Upper lobe of left lung (tissue), 6 donors: ENCODE results near the gene TMEM267. TPM values are rescaled to one million over a fixed set of nuclear protein-coding genes. Genes with fewer than 3 reads are reported as not detected.

Experiments used
- ATAC-seq, 2 donors: fragments of 200-7000 bp; cut with Tn5 transposase; one replicate each; pipeline ENCODE4 v1.9.1; 2022; ENCODE audit warnings: mild to moderate bottlenecking in 2 of 2, moderate library complexity in 2 of 2; ENCODE audit not compliant: low FRiP score in 2 of 2
- DNase-seq, 2 donors: peaks; one replicate each; pipeline ENCODE4 v3.0.0-alpha.2; 2019 to 2020
- H3K27ac ChIP-seq, 4 donors: fragments of 200-600 bp; sonication (generic); one replicate each; pipeline ENCODE4 v1.5.1; 2016 to 2019
- H3K27me3 ChIP-seq, 4 donors: fragments of 200-600 bp; sonication (generic); one replicate each; pipeline ENCODE4 v1.5.1; 2017 to 2019
- H3K36me3 ChIP-seq, 4 donors: fragments of 200-600 bp; sonication (generic); one replicate each; pipeline ENCODE4 v1.5.1; 2016 to 2019
- H3K4me1 ChIP-seq, 4 donors: fragments of 200-600 bp; sonication (generic); one replicate each; pipeline ENCODE4 v1.5.1; 2018 to 2019
- H3K4me3 ChIP-seq, 4 donors: fragments of 200-600 bp; sonication (generic); one replicate each; pipeline ENCODE4 v1.5.1; 2017 to 2019; ENCODE audit warnings: mild to moderate bottlenecking in 2 of 4, moderate library complexity in 1 of 4
- H3K9me3 ChIP-seq, 4 donors: fragments of 200-600 bp; sonication (generic); one replicate each; pipeline ENCODE4 v1.5.1; 2018 to 2019
- CTCF ChIP-seq, 6 experiments: fragments of 450-650 bp in 4 of 6; fragments of 200-600 bp in 2 of 6; sonication (generic) in 2 of 6; IDR thresholded peaks; one replicate each; pipeline ENCODE4 v1.5.1; 2016 to 2019; ENCODE audit warnings: antibody characterized with exemption in 6 of 6
- EP300 ChIP-seq, 4 donors: sonication (generic); formaldehyde crosslinking; IDR thresholded peaks; one replicate each; pipeline ENCODE4 v1.5.1; 2017; ENCODE audit warnings: antibody characterized with exemption in 4 of 4, control low read depth in 2 of 4
- POLR2A ChIP-seq, 4 donors: fragments of 450-650 bp; IDR thresholded peaks; one replicate each; pipeline ENCODE4 v1.5.1; 2016 to 2017; ENCODE audit warnings: antibody characterized with exemption in 4 of 4, mild to moderate bottlenecking in 2 of 4
- POLR2AphosphoS5 ChIP-seq, 2 donors: sonication (generic); formaldehyde crosslinking; IDR thresholded peaks; one replicate each; pipeline ENCODE4 v1.5.1; 2017; ENCODE audit warnings: antibody characterized with exemption in 2 of 2
- WGBS, 2 donors: methylation state at CpG; one replicate each; pipeline ENCODE4 v1.1.5; 2017 to 2018; 5-methylcytosine and 5-hydroxymethylcytosine counted together
- total RNA-seq, 6 donors: library from RNA; depleted of rRNA in 4 of 6; stranded (reverse); fragments of >200 nt in 4 of 6; gene quantifications; one replicate each; pipeline versions ENCODE4 v1.1.0 to v1.2.1, GENCODE V29; 2016 to 2021
- donor health status: DM: no; HTN: no; CAD: no; lungs with moderate emphysema.
- donor health status: DM: no; HTN: yes; CAD: no; lungs with severe emphysema.

The TMEM267 gene
- total RNA-seq, result 10 to 100 TPM in 4 of 6 donors, 1 to 10 TPM in 2; 3.6 to 27.2 (median 12.3) TPM

- ATAC-seq (peak; percentile 99), DNase-seq (peak; percentile 95 to 96)
- 1 to 2% methylated on average over 18 to 25 of the region's 62 CpGs for WGBS, 2 donors
- peak within 1 kb of the TSS; percentile 65 to 91 (median 74) for H3K4me3 ChIP-seq
- H3K27me3 ChIP-seq, result no peaks in the 10 kb centered on the region
- peak within 1 kb of the TSS; percentile 94 to 99 (median 96) for H3K27ac ChIP-seq
- TF ChIP-seq POLR2AphosphoS5 (IDR thresholded peaks at IDR 0.05), result peak; percentile 84 to 86
- peak; percentile 57 to 95 (median 80) for TF ChIP-seq POLR2A (IDR thresholded peaks at IDR 0.05)
- TF ChIP-seq EP300 (IDR thresholded peaks at IDR 0.05), result peak in 1 of 4 donors; percentile 54
- TF ChIP-seq CTCF (IDR thresholded peaks at IDR 0.05), result no peak
- H3K4me1 ChIP-seq, result peaks cover 9 to 27% (median 13%) of the 10 kb centered on the region in 4 donors
- no peaks in the 10 kb centered on the region for H3K9me3 ChIP-seq
- no peaks in the 10 kb centered on the region for H3K36me3 ChIP-seq
These were observed at the start of gene TMEM267 for GRCh38 chr5:43483298-43484105. TMEM267 (minus strand) TSS chr5:43483865; CDS start chr5:43453969, 29,896 bp downstream.

GRCh38 chr5:43530648-43531047 lies 47.0 kb upstream of the TMEM267 start:
- H3K4me3 ChIP-seq, result no peak overlapping the region
- no peaks in the 10 kb centered on the region for H3K9me3 ChIP-seq
- no peak overlapping the region for H3K27ac ChIP-seq
- no peak for DNase-seq
- ATAC-seq, result no peak
- 89 to 95% methylated on average over 2 of the region's 2 CpGs for WGBS, 2 donors
- no peaks in the 10 kb centered on the region for H3K4me1 ChIP-seq
- H3K36me3 ChIP-seq, result peaks cover 41 to 82% (median 60%) of the 10 kb centered on the region in 4 donors
- TF ChIP-seq EP300 (IDR thresholded peaks at IDR 0.05) (no peak), POLR2A (IDR thresholded peaks at IDR 0.05) (no peak), POLR2AphosphoS5 (IDR thresholded peaks at IDR 0.05) (no peak), CTCF (IDR thresholded peaks at IDR 0.05) (no peak)
- H3K27me3 ChIP-seq, result no peaks in the 10 kb centered on the region

GRCh38 chr5:43523662-43524072 lies 40.0 kb upstream of the TMEM267 start:
- no peaks in the 10 kb centered on the region for H3K9me3 ChIP-seq
- peaks cover 4 to 31% (median 25%) of the 10 kb centered on the region in 4 donors for H3K36me3 ChIP-seq
- TF ChIP-seq POLR2AphosphoS5 (IDR thresholded peaks at IDR 0.05) (no peak), CTCF (IDR thresholded peaks at IDR 0.05) (no peak), EP300 (IDR thresholded peaks at IDR 0.05) (no peak), POLR2A (IDR thresholded peaks at IDR 0.05) (no peak)
- H3K27me3 ChIP-seq, result no peaks in the 10 kb centered on the region
- no peak overlapping the region for H3K4me3 ChIP-seq
- 36 to 74% methylated on average over 1 to 2 of the region's 2 CpGs for WGBS, 2 donors
- ATAC-seq (no peak), DNase-seq (no peak)
- H3K27ac ChIP-seq, result no peak overlapping the region
- H3K4me1 ChIP-seq, result no peaks in the 10 kb centered on the region

- 74 to 80% methylated on average over 1 of the region's 1 CpG for WGBS, 2 donors
- H3K4me3 ChIP-seq, result no peak overlapping the region
- DNase-seq, result no peak
- H3K9me3 ChIP-seq, result no peaks in the 10 kb centered on the region
- ATAC-seq, result no peak
- TF ChIP-seq EP300 (IDR thresholded peaks at IDR 0.05), result no peak
- TF ChIP-seq CTCF (IDR thresholded peaks at IDR 0.05), result no peak
- no peak for TF ChIP-seq POLR2AphosphoS5 (IDR thresholded peaks at IDR 0.05)
- no peak for TF ChIP-seq POLR2A (IDR thresholded peaks at IDR 0.05)
- H3K36me3 ChIP-seq, result peaks cover 0 to 14% (median 11%) of the 10 kb centered on the region in 4 donors
- no peaks in the 10 kb centered on the region for H3K27me3 ChIP-seq
- H3K4me1 ChIP-seq, result peaks cover 0 to 3% (median 1%) of the 10 kb centered on the region in 4 donors
- no peak overlapping the region for H3K27ac ChIP-seq
These were observed 37.0 kb upstream of the TMEM267 start for GRCh38 chr5:43520615-43521014.
